GM23338 (cell line): Measurements from ENCODE around the gene JOSD2. TPM values are rescaled to one million over a fixed set of nuclear protein-coding genes. Genes with fewer than 3 reads are reported as not detected.

Source experiments
- ATAC-seq: fragments of 200-7000 bp; cut with Tn5 transposase; 3 replicates; pipeline ENCODE4 v1.9.1; 2020
- DNase-seq: peaks from one replicate; pipeline ENCODE4 v3.0.0-alpha.2; 2015; ENCODE audit warnings: low spot score
- H2AFZ ChIP-seq: fragments of 200-600 bp; sonication (generic); 2 replicates; pipeline ENCODE4 v1.8.0; 2016; ENCODE audit warnings: antibody characterized with exemption, mild to moderate bottlenecking, moderate library complexity
- H3F3A ChIP-seq: fragments of 200-600 bp; sonication (generic); replicated peaks from 2 replicates; pipeline ENCODE4 v1.8.0; 2017; ENCODE audit warnings: antibody characterized with exemption, mixed run types, low read depth
- H3K27ac ChIP-seq: fragments of 200-600 bp; sonication (generic); 2 replicates; pipeline ENCODE4 v1.6.1; 2016; ENCODE audit warnings: low read depth
- H3K27me3 ChIP-seq: fragments of 200-600 bp; sonication (generic); 2 replicates; pipeline ENCODE4 v1.8.0; 2016; ENCODE audit warnings: mild to moderate bottlenecking, mixed run types, moderate library complexity; ENCODE audit not compliant: insufficient read depth
- H3K36me3 ChIP-seq: fragments of 200-600 bp; sonication (generic); 2 replicates; pipeline ENCODE4 v1.8.0; 2016; ENCODE audit warnings: mild to moderate bottlenecking; ENCODE audit not compliant: insufficient read depth
- H3K4me1 ChIP-seq: fragments of 200-600 bp; sonication (generic); 2 replicates; pipeline ENCODE4 v1.8.0; 2016; ENCODE audit warnings: mild to moderate bottlenecking, moderate library complexity; ENCODE audit not compliant: insufficient read depth
- H3K4me2 ChIP-seq: fragments of 200-600 bp; sonication (generic); 2 replicates; pipeline ENCODE4 v1.7.1; 2017; ENCODE audit warnings: mixed run types
- H3K4me3 ChIP-seq: fragments of 200-600 bp; sonication (generic); 2 replicates; pipeline ENCODE4 v1.6.1; 2016; ENCODE audit warnings: mixed run types
- H3K79me2 ChIP-seq: fragments of 200-600 bp; sonication (generic); replicated peaks from 2 replicates; pipeline ENCODE4 v1.8.0; 2017; ENCODE audit warnings: mild to moderate bottlenecking; ENCODE audit not compliant: insufficient read depth
- H3K9me2 ChIP-seq: fragments of 200-600 bp; sonication (generic); 2 replicates; pipeline ENCODE4 v1.8.0; 2017; ENCODE audit not compliant: insufficient read depth
- H4K20me1 ChIP-seq: fragments of 200-600 bp; sonication (generic); replicated peaks from 2 replicates; pipeline ENCODE4 v1.8.0; 2017; ENCODE audit warnings: mild to moderate bottlenecking; ENCODE audit not compliant: insufficient read depth
- H3K27ac Mint-ChIP-seq: 2 replicates; pipeline ENCODE4 v1.8.0; 2020; ENCODE audit warnings: inconsistent platforms, mild to moderate bottlenecking, moderate library complexity, mixed read lengths
- H3K27me3 Mint-ChIP-seq: 3 replicates; pipeline ENCODE4 v1.8.0; 2022; ENCODE audit warnings: low read depth, mild to moderate bottlenecking, moderate library complexity, mixed read lengths, inconsistent platforms; ENCODE audit not compliant: insufficient read depth, poor library complexity
- H3K36me3 Mint-ChIP-seq: 3 replicates; pipeline ENCODE4 v1.8.0; 2021; ENCODE audit warnings: low read depth, mild to moderate bottlenecking, inconsistent platforms, moderate library complexity, mixed read lengths
- H3K4me1 Mint-ChIP-seq: 3 replicates; pipeline ENCODE4 v1.8.0; 2020; ENCODE audit warnings: mild to moderate bottlenecking, inconsistent platforms, mixed read lengths
- H3K4me3 Mint-ChIP-seq: 3 replicates; pipeline ENCODE4 v1.8.0; 2021; ENCODE audit warnings: moderate library complexity, mild to moderate bottlenecking, inconsistent platforms, mixed read lengths
- H3K9me3 Mint-ChIP-seq: 3 replicates; pipeline ENCODE4 v1.8.0; 2020; ENCODE audit warnings: moderate library complexity, mild to moderate bottlenecking, inconsistent platforms, mixed read lengths
- CREB1 ChIP-seq: fragments of 250-450 bp; sonication (Bioruptor Pico); IDR thresholded peaks from 2 replicates; pipeline ENCODE4 v1.5.0; 2020; ENCODE audit warnings: low read depth, mild to moderate bottlenecking, moderate library complexity
- CTCF ChIP-seq, 2 experiments: fragments of 200-600 bp in 1 of 2; sonication (generic) in 1 of 2; conservative IDR thresholded peaks; 2 replicates each; pipeline versions ENCODE4 v1.5.1 to v1.6.1; 2016 to 2017; ENCODE audit warnings: antibody characterized with exemption in 2 of 2, low read depth in 2 of 2, mild to moderate bottlenecking in 2 of 2, moderate library complexity in 1 of 2
- ETS1 ChIP-seq: IDR thresholded peaks from 2 replicates; pipeline ENCODE4 v1.6.1; 2016; ENCODE audit warnings: antibody characterized with exemption
- EZH2 ChIP-seq: fragments of 200-600 bp; sonication (generic); IDR thresholded peaks from one replicate; pipeline ENCODE4 v1.8.0; 2017; ENCODE audit warnings: antibody characterized with exemption, mild to moderate bottlenecking, low read depth; ENCODE audit not compliant: unreplicated experiment
- EZH2phosphoT487 ChIP-seq: fragments of 200-600 bp; sonication (generic); IDR thresholded peaks from one replicate; pipeline ENCODE4 v1.8.1; 2018; ENCODE audit warnings: antibody characterized with exemption; ENCODE audit not compliant: unreplicated experiment
- JUNB ChIP-seq: IDR thresholded peaks from one replicate; pipeline ENCODE4 v1.6.1; 2016; ENCODE audit warnings: antibody characterized with exemption; ENCODE audit not compliant: unreplicated experiment
- NANOG ChIP-seq: IDR thresholded peaks from 2 replicates; pipeline ENCODE4 v1.6.1; 2016; ENCODE audit warnings: antibody characterized with exemption, borderline replicate concordance
- POLR2AphosphoS5 ChIP-seq: IDR thresholded peaks from 2 replicates; pipeline ENCODE4 v1.6.1; 2016; ENCODE audit warnings: antibody characterized with exemption, low read depth
- REST ChIP-seq: IDR thresholded peaks from one replicate; pipeline ENCODE4 v1.6.1; 2018; ENCODE audit warnings: antibody characterized with exemption; ENCODE audit not compliant: unreplicated experiment
- STAT1 ChIP-seq: IDR thresholded peaks from one replicate; pipeline ENCODE4 v1.6.1; 2016; ENCODE audit warnings: antibody characterized with exemption; ENCODE audit not compliant: unreplicated experiment
- ZNF114 ChIP-seq: fragments of 250-450 bp; sonication (Bioruptor Pico); IDR thresholded peaks from 2 replicates; pipeline ENCODE4 v1.5.0; 2020; ENCODE audit warnings: mild to moderate bottlenecking, moderate library complexity
- ZNF331 ChIP-seq: fragments of 250-450 bp; sonication (Bioruptor Pico); IDR thresholded peaks from 2 replicates; pipeline ENCODE4 v1.5.0; 2020; ENCODE audit warnings: low read depth, mild to moderate bottlenecking, moderate library complexity
- ZNF462 ChIP-seq: fragments of 250-450 bp; sonication (Bioruptor Pico); IDR thresholded peaks from 2 replicates; pipeline ENCODE4 v1.5.0; 2020; ENCODE audit warnings: mild to moderate bottlenecking, moderate library complexity
- polyA plus RNA-seq: library from polyadenylated mRNA; unstranded; fragments of >200 nt; fragmentation: Nextera tagmentation; extraction: Ambion mirVana; gene quantifications from 2 replicates; pipeline ENCODE4 v1.2.1, GENCODE V29; 2016
- total RNA-seq: library from RNA; depleted of rRNA; stranded (reverse); fragments of >200 nt; shearing (Covaris generic); gene quantifications from 2 replicates; pipeline ENCODE4 v1.2.3, GENCODE V29; 2014

Gene JOSD2
- total and polyA plus RNA-seq, 2 experiments from 2014 or later: 3.3 to 5.8 TPM

GRCh38 chr19:50535672-50536187 lies 24.7 kb upstream of the JOSD2 start:
- no peaks in the 10 kb centered on the region for H4K20me1 ChIP-seq
- H3K79me2 ChIP-seq: no peaks in the 10 kb centered on the region
- Mint-ChIP-seq H3K4me1 (no peaks in the 10 kb centered on the region), H3K4me3 (no peak overlapping the region), H3K36me3 (peaks cover 38% of the 10 kb centered on the region), H3K27me3 (peaks cover 2% of the 10 kb centered on the region), H3K9me3 (peaks cover 95% of the 10 kb centered on the region), H3K27ac (no peak overlapping the region)
- H3K27me3 ChIP-seq: no peaks in the 10 kb centered on the region
- no peak for TF ChIP-seq NANOG
- TF ChIP-seq REST: no peak
- no peak for TF ChIP-seq EZH2phosphoT487
- TF ChIP-seq ZNF114 (CRISPR knock-in tag): no peak
- no peak for TF ChIP-seq CREB1 (CRISPR knock-in tag)
- no peak for TF ChIP-seq CTCF (conservative IDR thresholded peaks at IDR 0.05; ENCODE audit: low read depth in 2 of 2)
- TF ChIP-seq ZNF462 (CRISPR knock-in tag): no peak
- no peak for TF ChIP-seq POLR2AphosphoS5
- TF ChIP-seq STAT1: no peak
- no peak for TF ChIP-seq ZNF331 (CRISPR knock-in tag)
- no peak for TF ChIP-seq ETS1
- no peak for TF ChIP-seq JUNB
- TF ChIP-seq EZH2: no peak
- H3K27ac ChIP-seq: no peak overlapping the region
- H3K9me2 ChIP-seq: 0 out of 2 replicates have a peak, but pooled peaks cover 3% of the 10 kb centered on the region
- H3K4me1 ChIP-seq: no peaks in the 10 kb centered on the region
- H3K4me2 ChIP-seq: no peak overlapping the region
- no peak for ATAC-seq
- no peak for DNase-seq
- H3F3A ChIP-seq: no peaks in the 10 kb centered on the region; the same call in 1 of the 2 replicates
- no peak overlapping the region for H3K4me3 ChIP-seq
- H3K36me3 ChIP-seq: no peaks in the 10 kb centered on the region
- no peak overlapping the region for H2AFZ ChIP-seq
